Umbilical cord (tissue), 2 donors: ENCODE measurements around the gene JARID2. TPM values are rescaled to one million over a fixed set of nuclear protein-coding genes. Genes with fewer than 3 reads are reported as not detected.
"Not testable (repeated sequence)": the region's sequence is repeated elsewhere in the genome, so short reads cannot be mapped to it uniquely, and the experiment has no call there.

Experiments used
- DNase-seq: peaks from one replicate; pipeline ENCODE4 v3.0.0-alpha.2; 2015; ENCODE audit warnings: low spot score
- total RNA-seq: library from RNA; depleted of rRNA; stranded (reverse); fragments of >200 nt; gene quantifications from one replicate; pipeline ENCODE4 v1.2.3, GENCODE V29; 2014; ENCODE audit warnings: low replicate concordance; ENCODE audit not compliant: insufficient read depth

Gene JARID2
- total RNA-seq, 1 donor from 2014 or later: 8.4 TPM

DNA sequence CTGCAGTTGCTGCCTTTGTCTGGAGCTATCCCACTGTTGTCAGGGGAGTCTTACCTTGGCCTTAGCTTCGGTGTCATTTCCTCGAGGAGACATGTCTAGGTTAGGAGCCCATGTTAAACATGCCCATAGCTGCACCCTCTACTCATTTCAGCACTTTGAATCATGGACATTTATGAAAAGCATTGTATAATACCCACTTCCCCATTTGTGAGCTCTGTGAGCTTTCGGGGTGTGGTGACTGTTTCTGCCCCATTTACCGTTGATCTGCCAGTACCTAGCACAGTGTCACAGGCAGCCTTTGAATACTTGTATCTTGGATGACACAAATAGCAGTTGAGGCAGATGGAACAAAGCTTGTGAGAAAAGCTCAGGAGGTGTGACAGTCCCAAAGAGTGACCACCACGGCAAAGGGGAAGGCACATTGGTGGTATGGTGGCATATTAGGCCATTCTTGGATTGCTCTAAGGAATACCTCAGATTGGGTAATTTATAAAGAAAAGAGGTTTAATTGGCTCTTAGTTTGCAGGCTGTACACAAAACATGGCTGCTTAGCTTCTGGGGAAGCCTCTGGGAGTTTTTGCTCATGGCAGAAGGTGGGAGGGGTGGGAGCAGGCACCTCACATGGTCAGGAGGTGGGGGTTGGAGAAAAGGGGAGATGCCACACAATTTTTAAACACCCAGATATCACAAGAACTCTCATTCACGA lies 42.0 kb downstream of the JARID2 start:
- no peak for DNase-seq

DNA sequence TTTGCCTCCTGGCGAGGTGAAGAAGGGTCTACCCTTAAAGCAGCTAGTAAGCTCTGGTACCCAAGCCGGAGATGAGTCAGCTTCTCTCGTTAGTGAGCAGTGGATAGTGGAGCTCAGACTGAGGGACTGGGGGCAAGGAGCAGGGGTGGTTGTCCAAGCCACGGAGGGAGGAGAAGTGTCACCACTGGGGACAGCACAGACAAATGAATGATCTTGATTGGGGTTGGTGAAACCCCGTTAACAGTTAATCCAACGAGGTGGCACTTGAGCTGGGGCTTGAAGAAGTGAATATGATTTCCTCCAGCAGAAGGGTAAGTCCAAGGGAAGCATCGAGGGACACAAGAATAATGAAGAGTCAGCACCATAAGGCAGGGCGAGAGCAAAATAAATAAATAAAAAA lies 43.0 kb downstream of the JARID2 start:
- no peak for DNase-seq

DNA sequence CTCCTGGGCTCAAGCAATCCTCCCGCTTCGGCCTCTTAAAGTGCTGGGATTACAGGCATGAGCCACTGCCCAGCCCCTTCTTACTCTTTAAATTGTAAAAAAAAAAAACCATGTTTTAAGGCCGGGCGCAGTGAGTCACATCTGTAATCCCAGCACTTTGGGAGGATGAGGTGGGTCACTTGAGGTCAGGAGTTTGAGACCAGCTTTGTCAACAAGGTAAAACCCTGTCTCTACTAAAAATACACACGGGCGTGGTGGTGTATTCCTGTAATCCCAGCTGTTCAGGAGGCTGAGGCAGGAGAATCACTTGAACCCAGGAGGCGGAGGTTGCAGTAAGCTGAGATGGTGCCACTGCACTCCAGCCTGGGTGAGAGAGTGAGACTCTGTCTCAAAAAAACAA lies 43.6 kb downstream of the JARID2 start:
- not testable (repeated sequence) for DNase-seq

- no peak for DNase-seq
These were observed 44.3 kb downstream of the JARID2 start for GRCh38 chr6:15290067-15290680.

- DNase-seq: no peak
These were observed 45.3 kb downstream of the JARID2 start for GRCh38 chr6:15290962-15291704.

DNA sequence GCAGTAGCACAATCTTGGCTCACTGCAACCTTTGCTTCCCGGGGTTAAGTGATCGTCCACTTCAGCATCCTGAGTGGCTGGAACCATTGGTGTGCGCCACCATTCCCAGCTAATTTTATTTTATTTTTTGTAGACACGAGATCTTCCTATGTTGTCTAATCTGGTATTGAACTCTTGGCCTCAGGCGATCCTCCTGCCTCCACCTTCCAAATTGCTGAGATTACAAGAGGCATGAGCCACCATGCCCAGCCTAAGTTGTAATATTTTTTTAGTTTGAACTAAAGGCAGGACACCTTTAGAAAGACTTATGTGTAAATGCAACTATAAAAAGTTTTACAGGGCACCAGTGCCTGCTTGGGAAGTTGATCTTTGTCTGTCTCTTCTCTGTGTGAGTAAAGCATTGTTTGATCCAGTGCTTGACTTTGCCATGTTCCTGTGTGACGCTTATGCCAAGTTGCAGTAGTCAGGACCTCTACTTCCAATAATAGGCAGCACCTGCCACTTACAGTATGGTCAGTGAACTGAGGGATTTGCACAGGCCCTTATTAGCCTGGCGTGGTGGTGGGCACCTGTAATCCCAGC lies 46.9 kb downstream of the JARID2 start:
- no peak for DNase-seq

GRCh38 chr6:15293674-15294073 lies 47.8 kb downstream of the JARID2 start:
- no peak for DNase-seq

GRCh38 chr6:15294504-15294903 lies 48.6 kb downstream of the JARID2 start:
- DNase-seq: no peak

- no peak for DNase-seq
These were observed 50.4 kb downstream of the JARID2 start for GRCh38 chr6:15296249-15296648.

DNA sequence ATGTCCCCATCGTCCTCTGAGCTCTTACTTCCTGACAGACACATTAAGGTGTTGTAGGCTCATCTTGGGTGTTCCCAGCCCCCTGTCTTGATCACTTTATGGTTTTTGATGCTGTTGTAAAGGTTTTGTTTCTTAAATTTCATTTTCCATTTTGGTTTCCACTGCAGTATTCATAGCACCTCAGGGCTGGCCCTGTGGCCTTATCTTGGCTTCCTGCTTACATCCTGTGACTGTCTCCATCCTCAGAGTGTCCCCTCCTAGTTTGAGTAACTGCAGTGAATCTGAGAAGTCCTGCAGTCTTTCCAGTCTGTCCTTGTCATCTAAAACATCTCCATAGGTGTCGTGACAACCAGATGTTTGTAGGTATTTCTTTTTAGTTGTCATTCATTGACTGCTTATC lies 50.9 kb downstream of the JARID2 start:
- no peak for DNase-seq

GRCh38 chr6:15297167-15297566 lies 51.3 kb downstream of the JARID2 start:
- DNase-seq: not testable (repeated sequence)

DNA sequence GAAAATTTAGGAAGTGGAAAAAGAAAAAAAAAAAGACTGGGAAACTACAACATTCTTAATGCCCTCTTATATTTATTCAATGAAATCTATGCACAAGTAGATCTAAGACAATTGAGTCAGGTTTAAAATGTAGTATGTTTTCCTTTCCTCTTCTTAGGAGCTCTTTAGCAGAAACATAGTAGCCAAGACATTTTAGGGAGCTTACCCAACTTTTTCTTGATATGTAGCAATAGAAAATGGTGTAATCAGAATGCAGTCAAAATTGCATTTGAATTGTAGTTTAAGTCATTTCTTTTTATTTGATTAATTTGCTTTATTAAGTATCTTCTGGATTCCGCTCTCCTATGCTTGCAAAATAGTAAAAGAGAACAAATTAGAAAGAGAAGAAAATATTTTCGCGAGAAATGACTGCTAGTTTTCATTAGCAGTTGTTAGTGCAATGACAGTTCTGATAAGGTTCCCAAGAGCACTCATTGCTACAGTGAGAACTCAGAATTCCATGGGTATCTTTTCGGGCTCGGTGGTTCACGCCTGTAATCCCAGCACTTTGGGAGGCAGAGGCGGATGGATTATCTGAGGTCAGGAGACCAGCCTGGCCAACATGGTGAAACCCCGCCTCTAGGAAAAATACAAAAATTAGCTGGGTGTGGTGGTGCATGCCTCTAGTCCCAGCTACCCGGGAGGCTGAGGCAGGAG lies 52.2 kb downstream of the JARID2 start:
- DNase-seq: no peak

GRCh38 chr6:15299430-15300131 lies 53.7 kb downstream of the JARID2 start:
- no peak for DNase-seq

- DNase-seq: no peak
These were observed 55.5 kb downstream of the JARID2 start for GRCh38 chr6:15301179-15302006.

- no peak for DNase-seq
These were observed 57.5 kb downstream of the JARID2 start for GRCh38 chr6:15303162-15303919.

- DNase-seq: no peak
These were observed 58.0 kb downstream of the JARID2 start for GRCh38 chr6:15303920-15304291.

DNA sequence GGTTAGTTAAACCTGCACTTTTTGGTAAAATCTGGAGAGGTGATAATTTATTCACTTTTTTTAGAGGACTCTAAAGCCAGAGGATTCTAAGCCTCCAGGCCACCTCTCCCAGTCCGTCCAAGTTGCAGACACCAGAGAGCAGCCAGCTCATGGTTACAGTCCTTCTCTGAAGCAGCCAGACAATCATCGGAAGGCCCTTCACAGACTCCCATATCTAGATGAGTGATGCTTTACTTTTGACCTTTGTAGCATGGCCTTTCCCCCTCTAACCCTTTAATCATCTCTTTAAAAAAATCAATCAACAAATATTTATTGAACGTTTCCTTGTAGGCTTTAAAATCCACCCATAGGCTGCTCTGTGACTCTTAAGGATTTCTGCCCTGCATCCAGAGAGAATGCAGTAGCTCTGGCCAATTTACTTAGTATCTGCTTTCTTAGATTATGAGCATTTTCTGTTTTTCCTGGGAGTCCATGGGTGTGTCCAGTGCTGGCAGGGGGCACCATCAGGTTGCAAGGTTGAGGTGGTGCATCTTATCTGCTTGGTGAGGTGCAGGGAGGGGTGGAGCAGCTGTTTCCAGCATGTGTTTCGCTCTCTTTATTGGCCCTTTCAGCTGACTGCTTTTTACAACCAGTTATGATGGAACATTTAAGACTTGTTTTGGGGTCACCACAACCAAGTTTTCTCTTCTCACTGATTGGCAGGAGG lies 58.6 kb downstream of the JARID2 start:
- no peak for DNase-seq

DNA sequence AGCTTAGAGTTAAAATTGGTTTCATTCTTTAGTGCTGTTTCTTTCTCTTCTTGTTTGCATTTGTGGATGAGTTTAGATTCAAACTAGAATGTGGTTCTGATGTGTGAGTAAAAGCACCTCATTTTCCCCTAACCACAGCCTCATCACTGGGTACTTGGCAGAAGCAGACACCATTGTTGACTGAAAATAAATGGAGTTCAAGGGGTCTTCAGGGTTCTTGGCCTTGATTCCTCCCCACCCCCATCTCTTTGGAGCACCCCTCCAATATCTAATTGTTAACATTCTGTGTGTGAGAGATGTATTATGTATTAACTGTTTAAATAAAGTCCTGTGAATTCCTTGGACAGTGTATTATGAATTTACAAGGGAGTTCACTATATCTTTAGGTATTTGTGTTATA lies 59.6 kb downstream of the JARID2 start:
- DNase-seq: no peak

DNA sequence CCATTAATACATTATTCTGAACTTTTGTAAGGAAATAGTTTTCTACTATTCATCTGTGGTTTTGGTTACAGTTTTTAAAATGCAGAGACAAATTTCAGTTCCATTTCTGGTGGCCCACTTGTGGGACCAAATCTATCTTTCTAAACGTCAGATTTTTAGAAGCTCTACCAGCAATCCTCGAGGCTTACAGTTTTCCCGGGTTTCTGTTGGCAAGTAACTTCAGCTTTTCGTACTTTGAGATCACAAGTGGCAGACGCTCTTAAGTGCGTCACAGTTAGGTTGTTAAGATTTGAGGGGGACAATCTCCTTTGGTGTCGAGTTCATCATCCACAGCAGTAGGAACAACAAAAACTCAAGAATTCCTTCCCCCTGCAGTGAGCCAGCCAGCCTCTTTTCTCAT lies 60.0 kb downstream of the JARID2 start:
- no peak for DNase-seq
